Activated T-helper 17 cell treated with anti-CD3 and anti-CD28 coated beads, Interleukin-2, amount 50 U/mL, for 72 hours (primary cell): ENCODE results near the gene TSPEAR. TPM values are rescaled to one million over a fixed set of nuclear protein-coding genes. Genes with fewer than 3 reads are reported as not detected.
"Not testable (repeated sequence)": the region's sequence is repeated elsewhere in the genome, so short reads cannot be mapped to it uniquely, and the experiment has no call there.

Experiments
- ATAC-seq: fragments of 150-1000 bp; cut with Tn5 transposase; replicated peaks from 2 replicates; pipeline ENCODE4 v1.10.0; 2021; ENCODE audit warnings: mild to moderate bottlenecking, moderate library complexity
- H3K27ac Mint-ChIP-seq: one replicate; pipeline ENCODE4 v1.8.0; 2022; ENCODE audit warnings: mixed read lengths
- H3K27me3 Mint-ChIP-seq: one replicate; pipeline ENCODE4 v1.8.0; 2022; ENCODE audit warnings: mixed read lengths
- H3K36me3 Mint-ChIP-seq: one replicate; pipeline ENCODE4 v1.8.0; 2022; ENCODE audit warnings: low read depth, mild to moderate bottlenecking, mixed read lengths
- H3K4me1 Mint-ChIP-seq: one replicate; pipeline ENCODE4 v1.8.0; 2022; ENCODE audit warnings: mixed read lengths
- H3K4me3 Mint-ChIP-seq: one replicate; pipeline ENCODE4 v1.8.0; 2022; ENCODE audit warnings: mild to moderate bottlenecking, mixed read lengths
- H3K9me3 Mint-ChIP-seq: one replicate; pipeline ENCODE4 v1.8.0; 2022; ENCODE audit warnings: mixed read lengths
- total RNA-seq, 2 donors: library from RNA; stranded (reverse); gene quantifications; one replicate each; pipeline ENCODE4 v1.2.3, GENCODE V29; 2022

Gene TSPEAR
- total RNA-seq, 2 donors from 2014 or later: 0.08 TPM; not detected in 1

- Mint-ChIP-seq H3K27ac (no peak within 1 kb of the TSS), H3K27me3 (peaks cover 4% of the 10 kb centered on the region), H3K4me3 (no peak within 1 kb of the TSS), H3K36me3 (no peaks in the 10 kb centered on the region), H3K9me3 (peaks cover 18% of the 10 kb centered on the region), H3K4me1 (peaks cover 12% of the 10 kb centered on the region)
- no peak for ATAC-seq
Measured at GRCh38 chr21:44551340-44551961, 159.9 kb downstream of the TSPEAR start, which contains the start of gene KRTAP10-2. Gene KRTAP10-2, minus strand, starts transcription at chr21:44551505. Its CDS starts 47 bp downstream, at chr21:44551458.

GRCh38 chr21:44550807-44551206 is 160.6 kb downstream of the TSPEAR start:
- Mint-ChIP-seq H3K4me3 (no peak overlapping the region), H3K9me3 (peaks cover 18% of the 10 kb centered on the region), H3K27me3 (peaks cover 4% of the 10 kb centered on the region), H3K27ac (no peak overlapping the region), H3K36me3 (no peaks in the 10 kb centered on the region), H3K4me1 (peaks cover 12% of the 10 kb centered on the region)
- ATAC-seq: no peak

- H3K27me3 Mint-ChIP-seq, H3K36me3 Mint-ChIP-seq, ATAC-seq, H3K4me3 Mint-ChIP-seq, H3K27ac Mint-ChIP-seq: not testable (repeated sequence)
- peaks cover 12% of the 10 kb centered on the region for H3K4me1 Mint-ChIP-seq
- H3K9me3 Mint-ChIP-seq: peaks cover 18% of the 10 kb centered on the region
Measured at GRCh38 chr21:44550285-44550684, 161.1 kb downstream of the TSPEAR start.

GRCh38 chr21:44549525-44550211 is 161.7 kb downstream of the TSPEAR start:
- no peak overlapping the region for H3K27ac Mint-ChIP-seq
- no peaks in the 10 kb centered on the region for H3K36me3 Mint-ChIP-seq
- no peaks in the 10 kb centered on the region for H3K27me3 Mint-ChIP-seq
- peaks cover 18% of the 10 kb centered on the region for H3K9me3 Mint-ChIP-seq
- peaks cover 12% of the 10 kb centered on the region for H3K4me1 Mint-ChIP-seq
- H3K4me3 Mint-ChIP-seq: no peak overlapping the region
- ATAC-seq: no peak

- Mint-ChIP-seq H3K27ac (no peak overlapping the region), H3K9me3 (peaks cover 18% of the 10 kb centered on the region), H3K36me3 (no peaks in the 10 kb centered on the region), H3K4me1 (peaks cover 12% of the 10 kb centered on the region), H3K4me3 (no peak overlapping the region), H3K27me3 (no peaks in the 10 kb centered on the region)
- no peak for ATAC-seq
Measured at GRCh38 chr21:44548922-44549321, 162.4 kb downstream of the TSPEAR start.

GRCh38 chr21:44548381-44548780 is 163.0 kb downstream of the TSPEAR start:
- Mint-ChIP-seq H3K4me3 (peak overlapping the region; percentile 76), H3K36me3 (no peaks in the 10 kb centered on the region), H3K9me3 (peaks cover 18% of the 10 kb centered on the region), H3K27ac (peak overlapping the region; percentile 98), H3K4me1 (peaks cover 12% of the 10 kb centered on the region), H3K27me3 (no peaks in the 10 kb centered on the region)
- ATAC-seq: no peak

GRCh38 chr21:44547656-44548331 is 163.6 kb downstream of the TSPEAR start:
- no peaks in the 10 kb centered on the region for H3K27me3 Mint-ChIP-seq
- H3K36me3 Mint-ChIP-seq: no peaks in the 10 kb centered on the region
- H3K4me3 Mint-ChIP-seq: peak overlapping the region; percentile 76
- H3K4me1 Mint-ChIP-seq: peaks cover 12% of the 10 kb centered on the region
- H3K27ac Mint-ChIP-seq: peak overlapping the region; percentile 98
- peaks cover 13% of the 10 kb centered on the region for H3K9me3 Mint-ChIP-seq
- peak; percentile 47 for ATAC-seq

- no peak for ATAC-seq
- Mint-ChIP-seq H3K27me3 (no peaks in the 10 kb centered on the region), H3K36me3 (no peaks in the 10 kb centered on the region), H3K27ac (no peak overlapping the region), H3K9me3 (peaks cover 13% of the 10 kb centered on the region), H3K4me1 (peaks cover 12% of the 10 kb centered on the region), H3K4me3 (no peak overlapping the region)
Measured at GRCh38 chr21:44544566-44544965, 166.8 kb downstream of the TSPEAR start.

GRCh38 chr21:44542716-44543115 is 168.7 kb downstream of the TSPEAR start:
- no peak overlapping the region for H3K27ac Mint-ChIP-seq
- H3K36me3 Mint-ChIP-seq: no peaks in the 10 kb centered on the region
- ATAC-seq: no peak
- no peaks in the 10 kb centered on the region for H3K27me3 Mint-ChIP-seq
- H3K4me1 Mint-ChIP-seq: peaks cover 10% of the 10 kb centered on the region
- H3K4me3 Mint-ChIP-seq: no peak overlapping the region
- peaks cover 12% of the 10 kb centered on the region for H3K9me3 Mint-ChIP-seq

- no peak overlapping the region for H3K4me3 Mint-ChIP-seq
- no peaks in the 10 kb centered on the region for H3K4me1 Mint-ChIP-seq
- H3K27me3 Mint-ChIP-seq: no peaks in the 10 kb centered on the region
- no peaks in the 10 kb centered on the region for H3K36me3 Mint-ChIP-seq
- no peaks in the 10 kb centered on the region for H3K9me3 Mint-ChIP-seq
- H3K27ac Mint-ChIP-seq: no peak overlapping the region
- ATAC-seq: no peak
Measured at GRCh38 chr21:44540741-44541288, 170.6 kb downstream of the TSPEAR start.

GRCh38 chr21:44539991-44540666 is 171.2 kb downstream of the TSPEAR start, which contains the start of gene KRTAP10-1:
Gene KRTAP10-1, minus strand, starts transcription at chr21:44540195. Its CDS starts 45 bp downstream, at chr21:44540150.
- ATAC-seq: no peak
- Mint-ChIP-seq H3K9me3 (no peaks in the 10 kb centered on the region), H3K36me3 (no peaks in the 10 kb centered on the region), H3K4me3 (no peak within 1 kb of the TSS), H3K4me1 (no peaks in the 10 kb centered on the region), H3K27ac (no peak within 1 kb of the TSS), H3K27me3 (no peaks in the 10 kb centered on the region)

- no peaks in the 10 kb centered on the region for H3K4me1 Mint-ChIP-seq
- no peak overlapping the region for H3K27ac Mint-ChIP-seq
- no peaks in the 10 kb centered on the region for H3K27me3 Mint-ChIP-seq
- H3K9me3 Mint-ChIP-seq: no peaks in the 10 kb centered on the region
- H3K4me3 Mint-ChIP-seq: no peak overlapping the region
- ATAC-seq: no peak
- no peaks in the 10 kb centered on the region for H3K36me3 Mint-ChIP-seq
Measured at GRCh38 chr21:44539046-44539445, 172.3 kb downstream of the TSPEAR start.

GRCh38 chr21:44537930-44538911 is 173.2 kb downstream of the TSPEAR start:
- Mint-ChIP-seq H3K36me3 (no peaks in the 10 kb centered on the region), H3K4me3 (no peak overlapping the region), H3K27me3 (no peaks in the 10 kb centered on the region), H3K4me1 (no peaks in the 10 kb centered on the region), H3K27ac (no peak overlapping the region), H3K9me3 (no peaks in the 10 kb centered on the region)
- ATAC-seq: no peak
